ENCODE measurements around the gene INSYN2B. TPM values are rescaled to one million over a fixed set of nuclear protein-coding genes. Genes with fewer than 3 reads are reported as not detected.
A peak's percentile ranks its signal among the peaks of the same experiment; 100 is the strongest.
"Not testable (repeated sequence)": the region's sequence is repeated elsewhere in the genome, so short reads cannot be mapped to it uniquely, and the experiment has no call there.

Gene INSYN2B
- total RNA-seq, 2 experiments from 2014 or later, result not detected

GRCh38 chr5:169842699-169843098, 137.6 kb downstream of the INSYN2B start:
- Mint-ChIP-seq H3K27me3 (no peaks in the 10 kb centered on the region), H3K27ac (no peak overlapping the region), H3K4me1 (ENCODE audit: low read depth) (peaks cover 9% of the 10 kb centered on the region), H3K4me3 (no peak overlapping the region), H3K9me3 (peaks cover 2% of the 10 kb centered on the region), H3K36me3 (ENCODE audit: low read depth) (peaks cover 86% of the 10 kb centered on the region)
- DNase-seq (no peak), ATAC-seq (no peak)
- ChIA-PET CTCF (no interaction called here), POLR2A (no interaction called here)
- TF ChIP-seq CTCF (IDR thresholded peaks at IDR 0.05), result no peak
- intact Hi-C loops (cut with micrococcal nuclease), result no loop called here

- Mint-ChIP-seq H3K9me3 (no peaks in the 10 kb centered on the region), H3K4me3 (no peak overlapping the region), H3K27ac (no peak overlapping the region), H3K36me3 (ENCODE audit: low read depth) (peaks cover 69% of the 10 kb centered on the region), H3K4me1 (ENCODE audit: low read depth) (peaks cover 9% of the 10 kb centered on the region), H3K27me3 (no peaks in the 10 kb centered on the region)
- ChIA-PET CTCF (interaction anchor here (1.3 kb wide), 1 partner anchor 9 kb away, joined by 4 read pairs; no protein-coding TSS in a partner anchor), POLR2A (no interaction called here)
- no peak for TF ChIP-seq CTCF (IDR thresholded peaks at IDR 0.05)
- intact Hi-C loops (cut with micrococcal nuclease), result no loop called here
- DNase-seq (no peak), ATAC-seq (no peak)
These were observed 139.9 kb downstream of the INSYN2B start for GRCh38 chr5:169840405-169840804.

GRCh38 chr5:169838688-169839087, 141.6 kb downstream of the INSYN2B start:
- no peaks in the 10 kb centered on the region for H3K27me3 Mint-ChIP-seq
- TF ChIP-seq CTCF (IDR thresholded peaks at IDR 0.05), result no peak
- ChIA-PET CTCF (no interaction called here), POLR2A (no interaction called here)
- no peaks in the 10 kb centered on the region for H3K9me3 Mint-ChIP-seq
- no peak overlapping the region for H3K4me3 Mint-ChIP-seq
- DNase-seq, result no peak
- peaks cover 57% of the 10 kb centered on the region for H3K36me3 Mint-ChIP-seq (ENCODE audit: low read depth)
- peak overlapping the region; percentile 17 for H3K27ac Mint-ChIP-seq
- ATAC-seq, result peak; percentile 61
- intact Hi-C loops (cut with micrococcal nuclease), result no loop called here
- peaks cover 10% of the 10 kb centered on the region for H3K4me1 Mint-ChIP-seq (ENCODE audit: low read depth)

GRCh38 chr5:169837686-169838085, 142.6 kb downstream of the INSYN2B start:
- Mint-ChIP-seq H3K27ac (no peak overlapping the region), H3K4me1 (ENCODE audit: low read depth) (peaks cover 16% of the 10 kb centered on the region), H3K4me3 (no peak overlapping the region), H3K27me3 (no peaks in the 10 kb centered on the region), H3K36me3 (ENCODE audit: low read depth) (peaks cover 53% of the 10 kb centered on the region), H3K9me3 (no peaks in the 10 kb centered on the region)
- ChIA-PET CTCF (no interaction called here), POLR2A (no interaction called here)
- intact Hi-C loops (cut with micrococcal nuclease), result no loop called here
- TF ChIP-seq CTCF (IDR thresholded peaks at IDR 0.05), result no peak
- ATAC-seq (no peak), DNase-seq (no peak)

- no peak for TF ChIP-seq CTCF (IDR thresholded peaks at IDR 0.05)
- no peaks in the 10 kb centered on the region for H3K27me3 Mint-ChIP-seq
- H3K4me1 Mint-ChIP-seq (ENCODE audit: low read depth), result peaks cover 18% of the 10 kb centered on the region
- H3K27ac Mint-ChIP-seq, result no peak overlapping the region
- ChIA-PET CTCF (interaction anchor here (1.3 kb wide), 1 partner anchor 1089 kb away, joined by 3 read pairs; no protein-coding TSS in a partner anchor), POLR2A (no interaction called here)
- no peak overlapping the region for H3K4me3 Mint-ChIP-seq
- intact Hi-C loops (cut with micrococcal nuclease), result no loop called here
- no peak for DNase-seq
- peaks cover 47% of the 10 kb centered on the region for H3K36me3 Mint-ChIP-seq (ENCODE audit: low read depth)
- no peak for ATAC-seq
- no peaks in the 10 kb centered on the region for H3K9me3 Mint-ChIP-seq
These were observed 143.3 kb downstream of the INSYN2B start for GRCh38 chr5:169836835-169837536.

GRCh38 chr5:169834540-169834939, 145.8 kb downstream of the INSYN2B start:
- CTCF ChIA-PET; H3K4me3 Mint-ChIP-seq; intact Hi-C loops (cut with micrococcal nuclease); H3K9me3 Mint-ChIP-seq; DNase-seq; H3K27me3 Mint-ChIP-seq; ATAC-seq; POLR2A ChIA-PET: not testable (repeated sequence)
- peaks cover 19% of the 10 kb centered on the region for H3K4me1 Mint-ChIP-seq (ENCODE audit: low read depth)
- H3K36me3 Mint-ChIP-seq (ENCODE audit: low read depth), result peaks cover 25% of the 10 kb centered on the region
- peak overlapping the region; percentile 4 for H3K27ac Mint-ChIP-seq

- CTCF ChIA-PET; intact Hi-C loops (cut with micrococcal nuclease); ATAC-seq; H3K27ac Mint-ChIP-seq; H3K4me3 Mint-ChIP-seq; POLR2A ChIA-PET; H3K27me3 Mint-ChIP-seq; H3K9me3 Mint-ChIP-seq: not testable (repeated sequence)
- H3K36me3 Mint-ChIP-seq (ENCODE audit: low read depth), result peaks cover 21% of the 10 kb centered on the region
- peaks cover 19% of the 10 kb centered on the region for H3K4me1 Mint-ChIP-seq (ENCODE audit: low read depth)
- DNase-seq, result peak; percentile 7
These were observed 146.5 kb downstream of the INSYN2B start for GRCh38 chr5:169833681-169834292.
